PC-3 (cell line): ENCODE results near the gene THRA. TPM values are rescaled to one million over a fixed set of nuclear protein-coding genes. Genes with fewer than 3 reads are reported as not detected.

Experiments
- ATAC-seq: fragments of 200-7000 bp; cut with Tn5 transposase; 2 replicates; pipeline ENCODE4 v1.9.1; 2020; ENCODE audit warnings: mild to moderate bottlenecking, moderate library complexity
- BruUV-seq: library from RNA; stranded (reverse); fragments of 400-500 nt; replicated peaks from 2 replicates; lab custom pipeline; 2021; lab: Mats Ljungman, UMichigan
- CTCF ChIA-PET: fragments of 300-600 bp; sonication (Branson Sonifier 250); formaldehyde crosslinking; loops from one replicate; lab custom pipeline; 2022; ENCODE audit warnings: antibody characterized with exemption; lab: Charles Lee
- POLR2A ChIA-PET: fragments of 300-600 bp; sonication (Branson Sonifier 250); formaldehyde crosslinking; loops from one replicate; lab custom pipeline; 2022; ENCODE audit warnings: antibody characterized with exemption; ENCODE audit not compliant: unreplicated experiment; lab: Charles Lee
- DNase-seq: peaks from one replicate; pipeline ENCODE4 v3.0.0-alpha.2; 2015
- H2AFZ ChIP-seq: fragments of 300-600 bp; sonication (generic); 2 replicates; pipeline ENCODE4 v1.6.0; 2016; ENCODE audit warnings: antibody characterized with exemption, low read length
- H3F3A ChIP-seq: fragments of 300-600 bp; sonication (generic); one replicate; pipeline ENCODE4 v1.6.0; 2017; ENCODE audit warnings: antibody characterized with exemption, low read length, control low read depth, mild to moderate bottlenecking; ENCODE audit not compliant: unreplicated experiment
- H3K27ac ChIP-seq: fragments of 300-600 bp; sonication (generic); 2 replicates; pipeline ENCODE4 v1.5.1; 2016; ENCODE audit warnings: mild to moderate bottlenecking, low read length
- H3K27me3 ChIP-seq: fragments of 300-600 bp; sonication (generic); 2 replicates; pipeline ENCODE4 v1.6.1; 2016; ENCODE audit warnings: low read length, mixed read lengths
- H3K36me3 ChIP-seq: fragments of 300-600 bp; sonication (generic); 2 replicates; pipeline ENCODE4 v1.6.1; 2016; ENCODE audit warnings: low read depth, mixed run types, low read length, mixed read lengths
- H3K4me1 ChIP-seq: fragments of 300-600 bp; sonication (generic); 2 replicates; pipeline ENCODE4 v1.5.1; 2016; ENCODE audit warnings: low read length; ENCODE audit not compliant: insufficient read depth
- H3K4me2 ChIP-seq: fragments of 300-600 bp; sonication (generic); 2 replicates; pipeline ENCODE4 v1.6.0; 2016; ENCODE audit warnings: low read length
- H3K4me3 ChIP-seq: fragments of 300-600 bp; sonication (generic); 2 replicates; pipeline ENCODE4 v1.5.1; 2016; ENCODE audit warnings: mild to moderate bottlenecking, low read length, mixed read lengths
- H3K79me2 ChIP-seq: fragments of 300-600 bp; sonication (generic); 2 replicates; pipeline ENCODE4 v1.6.1; 2017; ENCODE audit warnings: low read length, mixed read lengths
- H3K9ac ChIP-seq: fragments of 300-600 bp; sonication (generic); 2 replicates; pipeline ENCODE4 v1.6.0; 2016; ENCODE audit warnings: mild to moderate bottlenecking, low read length
- H3K9me2 ChIP-seq: fragments of 300-600 bp; sonication (generic); replicated peaks from 2 replicates; pipeline ENCODE4 v1.6.1; 2016; ENCODE audit warnings: mixed run types, low read length, mixed read lengths
- H3K9me3 ChIP-seq: fragments of 300-600 bp; sonication (generic); 2 replicates; pipeline ENCODE4 v1.6.1; 2016; ENCODE audit warnings: low read length, mixed read lengths
- H4K20me1 ChIP-seq: fragments of 300-600 bp; sonication (generic); 2 replicates; pipeline ENCODE4 v1.6.1; 2016; ENCODE audit warnings: low read length, mixed read lengths
- CTCF ChIP-seq: fragments of 300-600 bp; sonication (generic); conservative IDR thresholded peaks from 2 replicates; pipeline ENCODE4 v1.5.1; 2017; ENCODE audit warnings: antibody characterized with exemption, low read depth, mild to moderate bottlenecking, low read length
- EZH2 ChIP-seq: fragments of 300-600 bp; sonication (generic); IDR thresholded peaks from one replicate; pipeline ENCODE4 v1.6.1; 2017; ENCODE audit warnings: antibody characterized with exemption, mild to moderate bottlenecking, low read length; ENCODE audit not compliant: unreplicated experiment
- EZH2phosphoT487 ChIP-seq: fragments of 300-600 bp; sonication (generic); IDR thresholded peaks from 2 replicates; pipeline ENCODE4 v1.6.1; 2018; ENCODE audit warnings: mild to moderate bottlenecking, antibody characterized with exemption, low read length, borderline replicate concordance
- intact Hi-C: fragments of 100-400 bp; cut with micrococcal nuclease; formaldehyde crosslinking; loops from 2 replicates; pipeline ENCODE4 v1.9.0; 2023
- total RNA-seq: library from RNA; depleted of rRNA; stranded (reverse); fragments of >200 nt; gene quantifications from 2 replicates; pipeline ENCODE4 v1.2.3, GENCODE V29; 2014

The THRA gene
- total RNA-seq, 1 experiment from 2014 or later = 6.6 TPM

GRCh38 chr17:40017422-40018080, 45.2 kb upstream of the THRA start:
- CTCF ChIA-PET = interaction anchor here (0.6 kb wide), 1 partner anchor 37 kb away, joined by 3 read pairs; the partner anchor contains the start of gene MED24
- intact Hi-C loops = no loop called here
- Histone ChIP-seq H3K4me3 (no peak overlapping the region), H3K36me3 (peaks cover 4% of the 10 kb centered on the region; the same call in 1 of the 2 replicates), H2AFZ (no peak overlapping the region), H3K27me3 (no peaks in the 10 kb centered on the region), H4K20me1 (no peaks in the 10 kb centered on the region), H3K4me1 (peaks cover 49% of the 10 kb centered on the region), H3K27ac (no peak overlapping the region), H3K9me2 (no peaks in the 10 kb centered on the region), H3K79me2 (no peaks in the 10 kb centered on the region), H3K9ac (no peak overlapping the region), H3K4me2 (no peak overlapping the region), H3F3A (no peaks in the 10 kb centered on the region), H3K9me3 (no peaks in the 10 kb centered on the region)
- ATAC-seq (no peak), DNase-seq (no peak)
- no TSS peak for BruUV-seq
- TF ChIP-seq CTCF (no peak), EZH2phosphoT487 (no peak), EZH2 (no peak)
- POLR2A ChIA-PET = no interaction called here

GRCh38 chr17:40018211-40019121, 44.3 kb upstream of the THRA start:
- no TSS peak for BruUV-seq
- Histone ChIP-seq H3K4me2 (no peak overlapping the region), H3K4me1 (peaks cover 56% of the 10 kb centered on the region), H4K20me1 (no peaks in the 10 kb centered on the region), H3K79me2 (no peaks in the 10 kb centered on the region), H3K36me3 (peaks cover 4% of the 10 kb centered on the region; the same call in 1 of the 2 replicates), H3K27ac (no peak overlapping the region), H3K27me3 (no peaks in the 10 kb centered on the region), H2AFZ (no peak overlapping the region), H3F3A (no peaks in the 10 kb centered on the region), H3K9me3 (no peaks in the 10 kb centered on the region), H3K4me3 (no peak overlapping the region), H3K9me2 (no peaks in the 10 kb centered on the region), H3K9ac (no peak overlapping the region)
- intact Hi-C loops = no loop called here
- POLR2A ChIA-PET = no interaction called here
- CTCF ChIA-PET = no interaction called here
- ATAC-seq = no peak
- no peak for TF ChIP-seq EZH2
- TF ChIP-seq CTCF = no peak
- no peak for TF ChIP-seq EZH2phosphoT487
- no peak for DNase-seq
